ENCODE measurements around the gene RRP8.
A peak's percentile ranks its signal among the peaks of the same experiment; 100 is the strongest.

RRP8 gene

GRCh38 chr11:6602096-6602940 lies 1.1 kb downstream of the RRP8 start:
- no peak for TF ChIP-seq CTCF (conservative IDR thresholded peaks at IDR 0.05)

DNA sequence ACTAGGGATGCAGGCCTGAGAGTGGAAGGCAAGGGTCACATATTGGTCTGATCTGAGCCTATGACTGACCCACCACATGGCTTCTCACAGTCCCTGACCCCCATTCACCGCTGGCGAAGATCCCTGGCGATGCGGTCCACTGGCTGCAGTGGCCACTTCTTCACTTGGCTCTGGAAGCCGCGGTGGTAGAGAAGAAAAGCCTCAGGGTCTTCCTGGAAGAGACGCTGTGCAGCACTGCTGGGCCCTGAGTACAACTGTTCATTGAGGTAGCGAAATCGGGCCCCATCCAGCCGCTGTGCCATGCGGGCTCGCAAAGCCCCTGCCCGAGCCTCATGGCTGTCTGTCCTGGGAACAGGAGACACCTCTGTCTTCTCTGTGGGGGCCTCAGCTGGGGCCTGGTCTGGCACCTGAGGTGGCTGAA lies 2.4 kb downstream of the RRP8 start:
- no peak for TF ChIP-seq CTCF (conservative IDR thresholded peaks at IDR 0.05)
- no peak overlapping the region for H3K27ac ChIP-seq

More at GRCh38 chr11:6602096-6602940, 1.1 kb downstream of the RRP8 start:
- peak overlapping the region; percentile 83 for H3K27ac ChIP-seq

- no peak for TF ChIP-seq CTCF (conservative IDR thresholded peaks at IDR 0.05)
- no peak overlapping the region for H3K27ac ChIP-seq
These were observed 3.5 kb downstream of the RRP8 start for GRCh38 chr11:6599881-6600390.

DNA sequence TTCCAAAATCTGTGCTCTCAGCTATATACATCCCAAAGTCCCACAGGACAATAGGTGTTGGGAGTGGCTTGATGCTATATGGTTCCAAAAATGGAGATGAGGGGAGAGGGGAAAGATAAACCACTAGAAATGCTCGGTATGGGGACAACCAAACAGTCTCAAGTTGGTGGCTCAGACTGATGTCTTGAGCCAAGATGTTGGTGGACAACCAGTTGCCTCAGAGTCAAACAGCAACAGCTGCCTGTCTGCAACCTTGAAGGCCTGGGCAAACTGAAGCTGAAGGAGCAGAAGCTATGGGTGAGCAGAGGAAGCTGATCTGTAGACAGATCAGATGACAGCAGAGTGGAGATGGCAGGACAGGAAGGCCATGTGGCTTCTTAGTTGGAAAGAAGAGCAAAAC lies 4.0 kb downstream of the RRP8 start:
- H3K27ac ChIP-seq, result no peak overlapping the region
- TF ChIP-seq CTCF (conservative IDR thresholded peaks at IDR 0.05), result no peak

DNA sequence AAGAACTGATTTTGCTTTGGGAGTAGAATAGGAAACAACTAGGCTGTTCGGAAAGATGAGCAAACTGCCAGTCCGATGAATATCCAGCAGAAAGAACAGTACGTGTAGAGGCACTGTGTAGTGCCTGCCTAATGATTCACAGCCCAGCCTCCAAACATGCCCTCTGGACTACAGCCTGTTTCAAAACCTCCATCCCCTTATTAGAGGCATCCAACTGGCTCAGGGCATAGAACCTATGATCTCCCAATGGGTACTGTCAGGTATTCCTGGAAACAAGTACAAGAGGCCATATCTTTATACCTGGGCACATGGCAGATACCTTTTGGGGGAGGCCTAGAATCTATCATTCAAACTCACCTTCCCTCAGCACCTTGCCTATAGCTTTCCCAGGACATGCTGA lies 4.9 kb downstream of the RRP8 start:
- H3K27ac ChIP-seq, result no peak overlapping the region
- TF ChIP-seq CTCF (conservative IDR thresholded peaks at IDR 0.05), result no peak

DNA sequence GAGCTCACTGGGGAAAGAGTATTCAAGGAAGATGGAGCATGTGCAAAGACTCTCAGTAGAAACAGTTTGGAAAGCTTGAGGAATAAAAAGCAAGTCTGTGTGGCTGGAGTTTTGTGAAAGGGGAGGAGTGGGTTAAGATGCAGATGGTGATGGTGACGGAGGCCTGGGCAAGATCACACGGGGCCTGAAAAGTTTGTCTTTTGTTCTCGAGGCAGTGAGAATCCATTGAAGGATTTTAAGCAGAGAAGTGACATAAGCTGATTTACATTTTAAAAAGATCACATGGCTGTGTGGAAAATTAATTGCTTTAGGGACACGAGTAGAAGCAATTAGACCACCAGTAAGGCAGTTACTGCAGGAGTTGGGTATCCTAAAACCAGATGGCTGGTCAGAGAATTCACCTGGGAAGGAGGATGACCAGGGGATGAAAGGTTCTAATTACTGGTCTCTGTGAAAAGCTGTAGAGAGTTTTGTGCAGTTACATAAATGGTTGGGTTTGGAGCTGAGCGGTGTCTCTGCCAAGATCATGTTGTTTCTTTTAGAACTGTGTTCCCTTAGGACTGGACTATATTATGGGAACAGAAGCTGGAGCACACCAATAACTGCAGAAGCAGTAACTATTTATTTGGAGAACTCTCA lies 7.1 kb downstream of the RRP8 start:
- no peak overlapping the region for H3K27ac ChIP-seq
- TF ChIP-seq CTCF (conservative IDR thresholded peaks at IDR 0.05), result no peak

- TF ChIP-seq CTCF (conservative IDR thresholded peaks at IDR 0.05), result no peak
- no peak overlapping the region for H3K27ac ChIP-seq
These were observed 9.2 kb downstream of the RRP8 start for GRCh38 chr11:6594142-6594768.
